GM12872 (cell line): Measurements from ENCODE around the gene NAXD.

ENCODE experiments used
- TF ChIP-seq, protein P1 (sequence below): IDR thresholded peaks from 3 replicates; pipeline ENCODE4 v1.5.1; 2011; ENCODE audit warnings: low read depth, mild to moderate bottlenecking, low read length, moderate library complexity; ENCODE audit not compliant: insufficient read depth

The NAXD gene

DNA sequence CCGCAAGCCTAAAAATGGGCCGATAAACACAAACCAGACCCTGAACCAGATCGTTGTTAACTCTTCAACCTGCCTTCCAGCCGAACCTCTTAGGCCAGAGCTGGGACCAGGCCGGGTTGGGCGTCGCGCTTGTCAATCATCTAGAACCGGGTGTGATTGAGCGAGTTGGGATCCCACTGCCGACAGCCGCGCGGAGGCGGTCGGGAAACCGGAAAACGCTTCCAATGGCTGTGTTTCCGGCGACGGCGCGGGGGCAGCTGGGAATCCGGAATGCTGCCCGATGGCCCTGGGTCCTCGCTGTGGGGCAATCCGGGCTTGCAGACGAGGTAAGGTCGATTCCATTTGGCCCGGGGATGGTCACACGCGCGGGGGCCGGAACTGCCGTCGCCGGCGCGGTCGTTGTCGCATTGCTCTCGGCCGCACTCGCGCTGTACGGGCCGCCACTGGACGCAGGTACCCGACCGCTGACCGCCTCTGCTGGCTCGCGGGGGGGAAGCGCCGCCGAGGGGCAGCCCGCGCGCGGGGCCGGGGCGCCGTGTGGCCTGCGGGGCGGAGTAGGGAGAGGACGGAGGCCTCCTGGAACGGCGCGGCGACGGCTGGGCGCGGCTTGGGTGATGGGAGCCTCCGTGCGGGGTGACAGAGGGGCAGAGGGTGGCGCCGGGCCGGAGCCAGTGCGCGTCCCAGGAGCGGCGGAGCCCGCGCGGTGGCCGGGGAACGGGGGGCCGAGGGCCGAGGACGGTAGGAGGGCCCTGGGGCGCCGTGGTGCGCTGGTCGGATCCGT is at the start of gene NAXD:
TSS of gene NAXD (plus strand) at position 224 of the 781 bp plus-strand sequence. CDS start at position 281, 57 bp downstream.
- TF ChIP-seq, protein P1, sequence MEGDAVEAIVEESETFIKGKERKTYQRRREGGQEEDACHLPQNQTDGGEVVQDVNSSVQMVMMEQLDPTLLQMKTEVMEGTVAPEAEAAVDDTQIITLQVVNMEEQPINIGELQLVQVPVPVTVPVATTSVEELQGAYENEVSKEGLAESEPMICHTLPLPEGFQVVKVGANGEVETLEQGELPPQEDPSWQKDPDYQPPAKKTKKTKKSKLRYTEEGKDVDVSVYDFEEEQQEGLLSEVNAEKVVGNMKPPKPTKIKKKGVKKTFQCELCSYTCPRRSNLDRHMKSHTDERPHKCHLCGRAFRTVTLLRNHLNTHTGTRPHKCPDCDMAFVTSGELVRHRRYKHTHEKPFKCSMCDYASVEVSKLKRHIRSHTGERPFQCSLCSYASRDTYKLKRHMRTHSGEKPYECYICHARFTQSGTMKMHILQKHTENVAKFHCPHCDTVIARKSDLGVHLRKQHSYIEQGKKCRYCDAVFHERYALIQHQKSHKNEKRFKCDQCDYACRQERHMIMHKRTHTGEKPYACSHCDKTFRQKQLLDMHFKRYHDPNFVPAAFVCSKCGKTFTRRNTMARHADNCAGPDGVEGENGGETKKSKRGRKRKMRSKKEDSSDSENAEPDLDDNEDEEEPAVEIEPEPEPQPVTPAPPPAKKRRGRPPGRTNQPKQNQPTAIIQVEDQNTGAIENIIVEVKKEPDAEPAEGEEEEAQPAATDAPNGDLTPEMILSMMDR = no peak

GRCh38 chr13:110566171-110566570 is 49.2 kb upstream of the NAXD start:
- TF ChIP-seq, protein P1 = no peak

DNA sequence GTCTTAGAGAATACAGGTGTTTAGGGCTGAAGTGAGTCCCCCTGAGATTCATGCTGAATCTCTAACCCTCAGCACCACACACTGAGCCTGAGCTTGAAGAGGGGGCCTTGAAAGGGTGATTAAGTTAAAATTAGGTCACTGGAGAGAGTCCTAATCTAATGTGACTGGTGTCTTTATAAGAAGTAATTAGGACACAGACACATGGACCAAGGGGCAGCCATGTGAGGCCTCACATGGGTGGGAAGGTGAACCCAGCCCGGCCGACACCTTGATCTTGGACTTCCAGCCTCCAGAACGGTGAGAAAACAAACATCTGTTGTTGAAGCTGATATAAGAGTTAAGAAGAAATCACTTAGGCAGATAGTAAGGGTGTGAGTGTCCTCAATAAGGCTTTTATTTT is 46.7 kb upstream of the NAXD start:
- TF ChIP-seq, protein P1 = no peak

GRCh38 chr13:110570886-110571285 is 44.5 kb upstream of the NAXD start:
- TF ChIP-seq, protein P1 = no peak

- TF ChIP-seq, protein P1 = no peak
Measured at GRCh38 chr13:110571896-110572777, 43.2 kb upstream of the NAXD start.

DNA sequence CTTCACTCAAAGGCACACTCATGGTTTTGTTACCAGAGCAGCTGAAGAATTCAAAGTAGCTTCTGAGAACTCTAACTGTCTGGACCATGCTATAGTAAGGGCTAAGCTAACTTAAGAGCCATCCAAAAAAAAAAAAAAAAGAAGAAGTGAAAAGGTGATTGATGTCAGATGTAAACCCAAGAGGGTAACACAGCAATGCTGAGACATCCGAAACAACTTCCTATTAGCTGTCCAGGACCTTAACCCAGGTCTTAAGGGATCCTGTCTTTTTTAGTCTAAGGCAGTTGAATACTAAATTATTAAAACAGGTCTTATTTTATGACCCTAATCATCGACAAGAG is 42.6 kb upstream of the NAXD start:
- TF ChIP-seq, protein P1 = no peak

DNA sequence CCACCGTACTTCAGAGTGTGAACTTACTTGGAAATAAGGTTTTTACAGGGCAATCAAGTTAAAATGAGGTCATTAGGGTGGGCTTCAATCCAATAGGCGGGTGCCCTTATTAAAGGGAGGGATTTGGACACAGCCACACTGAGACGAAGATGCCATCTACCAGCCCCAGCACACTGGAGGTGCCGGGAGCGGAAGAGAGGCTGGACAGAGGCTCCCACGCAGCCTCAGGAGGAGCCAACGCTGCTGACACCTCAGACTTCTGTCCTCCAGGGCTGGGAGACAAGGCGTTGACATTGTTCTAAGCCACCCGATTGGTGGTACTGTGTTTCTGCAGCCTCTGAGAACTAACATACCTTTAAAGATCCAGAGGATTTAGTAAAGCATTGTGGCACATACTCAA is 41.2 kb upstream of the NAXD start:
- TF ChIP-seq, protein P1 = no peak
